ENCODE measurements around the gene LPAR3. TPM values are rescaled to one million over a fixed set of nuclear protein-coding genes. Genes with fewer than 3 reads are reported as not detected.

The LPAR3 gene
- total RNA-seq, 1 experiment from 2014 or later: not detected

DNA sequence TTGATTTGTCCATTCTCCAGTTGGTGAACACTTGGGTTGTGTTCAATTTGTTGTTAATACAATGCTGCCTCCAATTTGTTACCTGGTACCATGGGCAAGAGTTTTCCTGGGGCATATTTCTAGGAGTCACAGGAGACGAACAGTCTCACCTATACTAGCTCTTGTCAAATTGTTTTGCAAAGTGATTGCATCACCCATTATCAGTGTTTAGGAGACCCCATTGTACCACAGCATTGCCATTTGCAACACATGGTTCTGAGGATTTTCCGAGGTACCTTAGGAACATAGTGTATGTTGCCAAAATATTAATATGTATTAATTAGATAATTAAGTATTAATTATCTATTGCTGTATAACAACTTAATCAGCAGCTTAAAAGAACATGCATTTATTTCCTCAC lies 97.8 kb downstream of the LPAR3 start:
- no peak overlapping the region for H3K4me2 ChIP-seq
- no peaks in the 10 kb centered on the region; the same call in 1 of the 2 replicates for H3K9me3 ChIP-seq (ENCODE audit: insufficient read depth, low read depth)
- BruUV-seq (replicated peaks): no TSS peak
- intact Hi-C loops (cut with micrococcal nuclease; ENCODE audit: unreplicated experiment): no loop called here
- POLR2A ChIA-PET (ENCODE audit: unreplicated experiment): no interaction called here
- no peak overlapping the region for H3K27ac ChIP-seq
- TF ChIP-seq, protein P1, sequence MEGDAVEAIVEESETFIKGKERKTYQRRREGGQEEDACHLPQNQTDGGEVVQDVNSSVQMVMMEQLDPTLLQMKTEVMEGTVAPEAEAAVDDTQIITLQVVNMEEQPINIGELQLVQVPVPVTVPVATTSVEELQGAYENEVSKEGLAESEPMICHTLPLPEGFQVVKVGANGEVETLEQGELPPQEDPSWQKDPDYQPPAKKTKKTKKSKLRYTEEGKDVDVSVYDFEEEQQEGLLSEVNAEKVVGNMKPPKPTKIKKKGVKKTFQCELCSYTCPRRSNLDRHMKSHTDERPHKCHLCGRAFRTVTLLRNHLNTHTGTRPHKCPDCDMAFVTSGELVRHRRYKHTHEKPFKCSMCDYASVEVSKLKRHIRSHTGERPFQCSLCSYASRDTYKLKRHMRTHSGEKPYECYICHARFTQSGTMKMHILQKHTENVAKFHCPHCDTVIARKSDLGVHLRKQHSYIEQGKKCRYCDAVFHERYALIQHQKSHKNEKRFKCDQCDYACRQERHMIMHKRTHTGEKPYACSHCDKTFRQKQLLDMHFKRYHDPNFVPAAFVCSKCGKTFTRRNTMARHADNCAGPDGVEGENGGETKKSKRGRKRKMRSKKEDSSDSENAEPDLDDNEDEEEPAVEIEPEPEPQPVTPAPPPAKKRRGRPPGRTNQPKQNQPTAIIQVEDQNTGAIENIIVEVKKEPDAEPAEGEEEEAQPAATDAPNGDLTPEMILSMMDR (conservative IDR thresholded peaks at IDR 0.05): no peak
- no peak for TF ChIP-seq EZH2 (IDR thresholded peaks at IDR 0.05; ENCODE audit: low read depth)
- no peaks in the 10 kb centered on the region for H3K4me1 ChIP-seq (replicated peaks; ENCODE audit: insufficient read depth)
- CTCF ChIA-PET: no interaction called here
- no peak overlapping the region for H2AFZ ChIP-seq
- no peak overlapping the region for H3K4me3 ChIP-seq
- H3F3A ChIP-seq (ENCODE audit: insufficient read depth, low read depth): no peaks in the 10 kb centered on the region
- no peaks in the 10 kb centered on the region for H3K27me3 ChIP-seq (ENCODE audit: insufficient read depth, low read depth)
- no peaks in the 10 kb centered on the region for H3K9me2 ChIP-seq (ENCODE audit: insufficient read depth)
- H4K20me1 ChIP-seq (ENCODE audit: insufficient read depth): no peaks in the 10 kb centered on the region
- no peak for DNase-seq
- H3K79me2 ChIP-seq (ENCODE audit: low read depth): no peaks in the 10 kb centered on the region
- no peaks in the 10 kb centered on the region for H3K36me3 ChIP-seq (ENCODE audit: low read depth)

DNA sequence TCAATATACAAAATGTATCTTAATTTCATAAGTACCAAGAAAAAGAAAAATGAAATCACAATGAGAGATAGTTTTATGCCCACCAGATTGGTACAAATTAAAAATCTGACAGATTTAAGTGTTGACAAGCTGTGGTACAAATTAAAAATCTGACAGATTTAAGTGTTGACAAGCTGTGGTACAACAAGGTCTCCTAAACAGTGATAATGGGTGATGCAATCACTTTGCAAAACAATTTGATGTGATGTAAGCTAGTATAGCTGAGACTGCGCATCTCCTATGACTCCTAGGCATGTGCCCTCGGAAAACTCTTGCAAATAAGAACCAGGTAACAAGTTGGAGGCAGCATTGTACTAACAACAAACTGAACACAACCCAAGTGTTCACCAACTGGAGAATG lies 100.6 kb downstream of the LPAR3 start:
- no peaks in the 10 kb centered on the region for H3K27me3 ChIP-seq (ENCODE audit: insufficient read depth, low read depth)
- no peak overlapping the region for H3K4me2 ChIP-seq
- no peaks in the 10 kb centered on the region for H3F3A ChIP-seq (ENCODE audit: insufficient read depth, low read depth)
- POLR2A ChIA-PET (ENCODE audit: unreplicated experiment): no interaction called here
- intact Hi-C loops (cut with micrococcal nuclease; ENCODE audit: unreplicated experiment): no loop called here
- no peaks in the 10 kb centered on the region for H3K9me2 ChIP-seq (ENCODE audit: insufficient read depth)
- H2AFZ ChIP-seq: no peak overlapping the region
- CTCF ChIA-PET: no interaction called here
- H3K27ac ChIP-seq: no peak overlapping the region
- no peaks in the 10 kb centered on the region for H3K79me2 ChIP-seq (ENCODE audit: low read depth)
- no peaks in the 10 kb centered on the region for H4K20me1 ChIP-seq (ENCODE audit: insufficient read depth)
- H3K4me1 ChIP-seq (replicated peaks; ENCODE audit: insufficient read depth): no peaks in the 10 kb centered on the region
- no peaks in the 10 kb centered on the region for H3K36me3 ChIP-seq (ENCODE audit: low read depth)
- no peak overlapping the region for H3K4me3 ChIP-seq
- no peak for DNase-seq
- BruUV-seq (replicated peaks): no TSS peak
- TF ChIP-seq, protein P1 (conservative IDR thresholded peaks at IDR 0.05): no peak
- TF ChIP-seq EZH2 (IDR thresholded peaks at IDR 0.05; ENCODE audit: low read depth): no peak
- no peaks in the 10 kb centered on the region; the same call in 1 of the 2 replicates for H3K9me3 ChIP-seq (ENCODE audit: insufficient read depth, low read depth)

- CTCF ChIA-PET: no interaction called here
- TF ChIP-seq, protein P1 (conservative IDR thresholded peaks at IDR 0.05): no peak
- no peak for TF ChIP-seq EZH2 (IDR thresholded peaks at IDR 0.05; ENCODE audit: low read depth)
- no peak overlapping the region for H3K4me3 ChIP-seq
- H3F3A ChIP-seq (ENCODE audit: insufficient read depth, low read depth): no peaks in the 10 kb centered on the region
- H3K4me2 ChIP-seq: no peak overlapping the region
- no peak for DNase-seq
- POLR2A ChIA-PET (ENCODE audit: unreplicated experiment): no interaction called here
- BruUV-seq (replicated peaks): no TSS peak
- H4K20me1 ChIP-seq (ENCODE audit: insufficient read depth): no peaks in the 10 kb centered on the region
- H3K4me1 ChIP-seq (replicated peaks; ENCODE audit: insufficient read depth): no peaks in the 10 kb centered on the region
- no peaks in the 10 kb centered on the region for H3K27me3 ChIP-seq (ENCODE audit: insufficient read depth, low read depth)
- H3K9me3 ChIP-seq (ENCODE audit: insufficient read depth, low read depth): no peaks in the 10 kb centered on the region; the same call in 1 of the 2 replicates
- intact Hi-C loops (cut with micrococcal nuclease; ENCODE audit: unreplicated experiment): no loop called here
- no peak overlapping the region for H2AFZ ChIP-seq
- no peaks in the 10 kb centered on the region for H3K9me2 ChIP-seq (ENCODE audit: insufficient read depth)
- H3K79me2 ChIP-seq (ENCODE audit: low read depth): no peaks in the 10 kb centered on the region
- no peaks in the 10 kb centered on the region for H3K36me3 ChIP-seq (ENCODE audit: low read depth)
- no peak overlapping the region for H3K27ac ChIP-seq
These were observed 104.0 kb downstream of the LPAR3 start for GRCh38 chr1:84789014-84789413.

Data from PC-9 (cell line).